SW480 (cell line): ENCODE data around the gene IFI30.
"Not testable (repeated sequence)": the region's sequence is repeated elsewhere in the genome, so short reads cannot be mapped to it uniquely, and the experiment has no call there.

ENCODE experiments used
- DNase-seq: peaks from one replicate; pipeline ENCODE4 v3.0.0-alpha.2; 2016; ENCODE audit warnings: low spot score

Gene IFI30

DNA sequence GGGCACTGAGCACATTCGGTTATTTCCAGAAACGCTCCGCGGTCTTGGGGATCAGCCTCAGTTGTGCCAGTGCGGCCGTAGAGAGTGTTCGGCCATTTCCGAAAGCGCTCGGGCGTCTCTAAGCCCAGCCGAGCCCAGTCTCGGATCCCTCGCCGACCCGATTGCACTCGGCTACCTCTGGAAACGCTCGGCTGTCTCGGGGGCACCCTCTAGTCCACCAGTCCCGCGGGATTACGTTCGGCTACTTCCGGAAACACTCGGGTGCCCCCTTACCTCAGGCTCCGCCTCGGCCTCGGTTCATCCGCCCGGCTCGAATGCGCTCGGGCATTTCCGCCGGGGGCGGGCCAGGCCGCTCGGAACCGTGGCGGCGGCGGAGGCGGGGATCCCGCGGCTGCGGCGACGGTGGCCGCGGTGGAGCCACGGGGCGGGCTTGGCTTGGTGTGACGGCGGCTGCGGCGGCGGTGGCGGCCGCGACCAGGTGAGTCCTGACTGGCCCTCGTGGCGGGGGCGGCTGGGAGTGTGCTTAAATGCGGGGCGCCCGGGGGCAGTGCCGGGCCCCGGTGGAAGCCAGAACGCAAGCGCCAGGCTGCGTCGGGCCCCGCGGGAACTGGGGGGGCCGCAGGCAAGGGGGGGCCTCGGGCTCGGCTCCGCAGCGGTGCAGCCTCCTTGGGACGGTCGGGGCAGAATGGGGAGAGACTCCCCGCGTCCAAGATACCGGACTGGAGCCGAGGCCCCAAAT, 20.6 kb upstream of the IFI30 start, which contains the start of gene PIK3R2:
Gene PIK3R2, plus strand, starts transcription at position 347 of the 739 bp plus-strand sequence. CDS start 2,717 bp downstream, outside the sequence.
- DNase-seq, result peak; percentile 98

- peak; percentile 53 for DNase-seq
These were observed 20.0 kb upstream of the IFI30 start for GRCh38 chr19:18153556-18154134.

DNA sequence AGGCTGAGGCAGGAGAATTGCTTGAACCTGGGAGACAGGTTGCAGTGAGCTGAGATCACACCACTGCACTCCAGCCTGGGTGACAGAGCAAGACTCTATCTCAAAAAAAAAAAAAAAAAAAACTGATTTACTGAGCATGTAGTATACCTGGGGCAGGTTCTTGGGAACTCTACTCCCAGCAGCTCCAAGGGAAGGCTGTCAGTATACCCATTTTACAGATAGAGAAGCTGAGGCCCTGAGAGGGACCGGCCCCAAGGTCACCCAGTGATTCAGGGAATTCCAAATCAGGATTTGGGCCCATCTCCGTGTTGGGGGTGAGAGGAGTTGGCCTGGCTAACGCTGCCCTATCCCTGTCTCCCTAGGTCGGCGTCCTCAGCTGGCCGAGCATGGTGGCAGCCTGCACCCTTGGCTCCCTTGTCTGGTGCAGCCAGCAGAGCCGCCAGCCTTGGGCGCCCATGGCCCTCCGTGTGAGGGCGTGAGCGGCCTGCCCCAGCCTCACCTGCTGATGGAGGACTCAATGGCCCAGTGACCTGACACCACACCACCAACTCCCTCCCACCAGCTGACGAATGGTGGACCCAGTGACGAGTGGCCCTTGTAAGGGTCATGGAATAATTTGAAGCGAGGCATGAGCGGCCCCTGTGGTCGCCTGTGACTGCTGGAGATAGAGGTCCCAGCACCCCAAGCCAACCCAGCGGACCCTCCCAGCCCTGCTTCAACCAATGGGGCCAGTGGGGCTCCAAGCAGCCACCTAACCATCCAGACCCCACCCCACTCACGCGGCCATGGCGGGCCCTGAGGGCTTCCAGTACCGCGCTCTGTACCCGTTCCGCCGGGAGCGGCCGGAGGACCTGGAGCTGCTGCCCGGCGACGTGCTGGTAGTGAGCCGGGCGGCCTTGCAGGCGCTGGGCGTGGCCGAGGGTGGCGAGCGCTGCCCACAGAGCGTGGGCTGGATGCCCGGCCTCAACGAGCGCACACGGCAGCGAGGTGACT, 18.2 kb upstream of the IFI30 start:
- no peak for DNase-seq

DNA sequence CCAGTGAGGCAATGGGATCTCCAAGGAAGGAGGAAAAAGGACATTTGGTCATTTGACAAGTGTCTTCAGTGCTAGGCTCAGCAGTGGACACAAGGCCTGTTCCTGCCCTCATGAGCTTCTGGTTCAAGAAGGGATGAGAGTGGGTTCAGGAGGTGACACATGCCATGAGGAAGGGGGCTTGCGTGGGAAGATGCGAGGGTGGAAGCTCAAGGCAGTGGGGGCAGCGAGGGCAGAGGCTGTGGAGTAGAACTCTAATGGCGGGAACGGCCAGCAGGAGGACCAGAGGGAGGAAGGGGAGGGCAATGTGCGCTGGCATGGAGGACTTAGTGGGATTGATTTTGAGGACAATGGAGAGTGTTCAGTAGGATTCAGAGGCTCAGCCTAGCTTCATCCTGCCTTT, 17.3 kb upstream of the IFI30 start:
- DNase-seq, result no peak

DNA sequence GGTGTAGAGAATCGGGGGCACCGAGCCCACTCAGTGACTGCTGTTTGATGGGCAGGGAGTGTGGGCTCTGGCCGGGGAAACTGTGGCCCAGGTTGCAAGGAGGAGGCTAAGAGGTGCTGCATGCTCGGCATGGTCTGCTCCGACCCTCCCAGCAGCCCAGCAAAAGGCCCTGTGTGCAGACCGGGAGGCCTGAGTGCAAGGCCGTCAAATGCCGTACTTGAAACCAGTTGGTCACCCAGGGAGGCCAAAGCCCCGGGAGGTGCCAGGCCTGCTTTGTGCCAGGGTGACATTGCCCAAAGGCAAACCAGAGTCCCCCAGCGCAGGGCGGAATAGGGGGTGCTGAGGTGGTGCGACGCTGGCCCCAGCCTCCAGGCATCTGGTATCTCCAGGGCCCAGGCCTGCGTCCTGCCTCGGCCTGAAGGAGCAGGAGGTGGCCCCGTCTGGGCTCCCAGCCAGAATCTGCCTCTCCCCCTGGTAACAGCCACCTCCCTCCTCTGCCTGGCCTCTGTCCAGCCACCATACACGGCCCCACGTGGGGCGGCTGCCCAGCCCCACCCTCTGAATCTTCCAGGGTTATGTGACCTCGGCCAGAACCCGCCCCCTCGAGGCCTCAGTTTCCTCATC, 16.7 kb upstream of the IFI30 start:
- no peak for DNase-seq

DNA sequence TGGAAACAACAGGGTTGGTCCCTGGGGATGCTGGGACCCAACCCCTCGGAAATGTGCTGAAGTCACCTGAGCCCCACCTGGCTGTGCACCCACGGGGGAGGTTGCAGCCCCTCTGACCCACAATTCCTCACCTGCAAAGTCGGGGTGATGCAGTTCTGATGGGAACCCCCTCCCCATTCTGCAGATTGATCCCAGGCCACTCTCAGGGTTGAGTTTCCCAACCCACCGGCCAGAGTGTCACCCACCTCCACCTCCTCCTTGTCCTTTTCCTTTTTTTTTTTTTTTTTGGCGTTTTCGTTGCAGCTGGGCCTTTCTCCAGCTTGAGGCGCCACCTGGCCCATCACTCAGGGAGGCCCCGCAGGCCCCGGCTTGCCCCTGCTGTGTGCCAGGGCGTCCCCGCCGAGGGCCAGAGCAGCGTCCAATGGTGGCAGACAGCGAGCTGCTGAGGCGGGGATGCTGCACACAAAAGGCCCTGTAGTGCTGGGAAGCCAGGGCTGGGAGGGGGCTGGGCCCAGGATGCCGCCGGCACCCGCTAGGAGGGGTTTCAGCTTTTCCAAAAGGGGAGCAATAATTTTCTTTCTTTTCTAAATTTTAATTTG, 16.0 kb upstream of the IFI30 start:
- no peak for DNase-seq

DNA sequence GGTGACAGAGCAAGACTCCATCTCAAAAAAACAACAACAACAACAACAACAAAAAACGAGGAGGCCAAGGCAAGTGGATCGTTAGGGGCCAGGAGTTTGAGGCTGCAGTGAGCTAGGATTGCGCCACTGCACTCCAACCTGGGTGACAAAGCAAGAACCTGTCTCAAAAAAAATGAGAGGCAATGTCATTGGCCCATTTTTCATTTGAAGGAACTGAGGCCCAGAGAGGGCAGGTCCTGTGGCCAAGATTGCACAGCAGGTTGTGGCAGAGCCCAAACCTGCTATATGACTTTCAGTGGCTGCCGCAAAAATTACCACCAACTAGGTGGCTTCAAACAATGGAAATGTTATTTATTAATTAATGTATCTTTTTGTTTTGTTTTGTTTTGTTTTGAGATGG, 15.1 kb upstream of the IFI30 start:
- DNase-seq, result no peak

GRCh38 chr19:18159059-18159616, 14.5 kb upstream of the IFI30 start:
- not testable (repeated sequence) for DNase-seq

DNA sequence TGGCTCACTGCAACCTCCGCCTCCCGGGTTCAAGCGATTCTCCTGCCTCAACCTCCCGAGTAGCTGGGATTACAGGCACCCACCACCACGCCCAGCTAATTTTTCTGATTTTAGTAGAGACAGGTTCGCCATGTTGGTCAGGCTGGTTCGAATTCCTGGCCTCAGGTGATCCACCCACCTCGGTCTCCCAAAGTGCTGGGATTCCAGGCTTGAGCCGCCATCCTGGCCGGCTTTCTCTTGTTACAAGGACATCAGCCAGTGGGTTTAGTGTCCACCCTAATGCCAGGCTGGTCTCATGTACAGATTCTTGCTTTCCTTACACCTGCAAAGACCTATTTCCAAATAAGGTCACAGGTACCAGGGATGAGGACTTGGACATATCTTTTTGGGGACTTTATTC, 13.8 kb upstream of the IFI30 start:
- no peak for DNase-seq

GRCh38 chr19:18160493-18160970, 13.1 kb upstream of the IFI30 start:
- DNase-seq, result no peak

DNA sequence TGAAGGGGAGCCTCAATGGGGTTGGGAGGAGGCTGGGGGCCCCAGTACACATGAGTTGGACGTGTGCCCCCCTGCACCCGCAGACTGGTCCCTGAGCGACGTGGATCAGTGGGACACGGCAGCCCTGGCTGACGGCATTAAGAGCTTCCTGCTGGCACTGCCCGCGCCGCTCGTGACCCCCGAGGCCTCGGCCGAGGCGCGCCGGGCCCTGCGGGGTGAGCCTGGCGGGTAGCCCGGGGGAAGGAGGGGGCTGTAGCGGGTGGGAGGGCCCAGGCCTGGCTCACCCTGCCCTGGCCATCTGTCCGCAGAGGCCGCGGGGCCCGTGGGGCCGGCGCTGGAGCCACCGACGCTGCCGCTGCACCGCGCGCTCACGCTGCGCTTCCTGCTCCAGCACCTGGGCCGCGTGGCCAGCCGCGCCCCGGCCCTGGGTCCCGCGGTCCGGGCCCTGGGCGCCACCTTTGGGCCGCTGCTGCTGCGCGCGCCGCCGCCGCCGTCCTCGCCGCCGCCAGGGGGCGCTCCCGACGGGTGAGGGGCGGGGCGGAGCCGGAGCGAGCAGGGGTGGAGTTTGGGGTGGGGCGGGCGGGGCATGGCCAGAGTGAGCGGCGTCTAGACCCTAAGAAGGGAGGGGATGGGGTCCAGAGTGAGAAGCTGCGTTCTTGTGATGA, 12.5 kb upstream of the IFI30 start:
- peak; percentile 51 for DNase-seq

DNA sequence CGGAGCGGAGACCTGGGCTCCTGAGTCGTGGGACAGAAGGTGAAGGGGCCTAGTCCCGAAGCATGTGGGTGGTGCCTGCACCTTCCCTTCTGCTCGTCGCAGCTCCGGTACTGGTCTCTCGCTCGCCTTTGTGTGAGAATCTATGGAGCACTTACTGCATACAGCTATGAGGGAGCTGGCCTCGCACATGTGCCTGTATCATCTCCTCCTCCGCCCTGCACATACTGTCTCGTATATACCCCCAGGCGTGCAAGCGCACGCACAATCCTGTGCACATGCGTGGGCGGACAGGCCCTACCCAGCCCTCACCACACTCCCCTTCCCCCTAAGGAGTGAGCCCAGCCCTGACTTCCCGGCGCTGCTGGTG, 12.0 kb upstream of the IFI30 start:
- no peak for DNase-seq

GRCh38 chr19:18164072-18164471, 9.5 kb upstream of the IFI30 start:
- DNase-seq, result no peak

DNA sequence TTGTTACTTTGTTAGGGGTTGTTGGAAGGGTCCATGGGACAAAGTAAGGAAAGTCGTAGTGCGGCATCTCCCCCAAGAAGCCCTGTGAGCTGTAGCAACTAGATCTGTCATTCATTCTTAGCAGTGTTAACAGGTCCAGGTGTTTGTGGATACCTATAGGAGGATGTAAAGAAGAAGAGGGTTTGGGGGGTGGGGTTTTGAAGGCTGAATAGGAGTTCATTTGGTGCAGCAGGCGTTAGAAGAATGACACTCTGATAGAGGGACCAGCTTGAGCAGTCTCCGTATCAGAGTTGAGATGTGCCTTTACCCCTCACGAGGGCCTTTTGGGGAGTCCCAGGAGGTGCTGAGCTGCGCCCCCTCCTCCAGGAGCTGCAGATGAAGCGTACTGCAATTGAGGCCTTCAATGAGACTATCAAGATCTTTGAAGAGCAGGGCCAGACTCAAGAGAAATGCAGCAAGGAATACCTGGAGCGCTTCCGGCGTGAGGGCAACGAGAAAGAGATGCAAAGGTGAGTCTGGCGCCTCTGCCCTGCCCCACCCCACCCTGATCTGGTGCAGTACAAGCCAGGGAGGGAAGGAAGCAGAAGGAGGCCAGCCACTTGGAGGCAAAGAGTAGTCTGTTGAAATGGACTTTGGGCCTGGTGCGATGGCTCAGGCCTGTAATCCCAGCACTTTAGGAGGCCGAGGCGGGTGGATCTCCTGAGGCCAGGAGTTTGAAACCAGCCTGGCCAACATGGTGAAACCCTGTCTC, 7.6 kb upstream of the IFI30 start:
- DNase-seq, result no peak

- no peak for DNase-seq
These were observed 6.6 kb upstream of the IFI30 start for GRCh38 chr19:18167011-18167410.

DNA sequence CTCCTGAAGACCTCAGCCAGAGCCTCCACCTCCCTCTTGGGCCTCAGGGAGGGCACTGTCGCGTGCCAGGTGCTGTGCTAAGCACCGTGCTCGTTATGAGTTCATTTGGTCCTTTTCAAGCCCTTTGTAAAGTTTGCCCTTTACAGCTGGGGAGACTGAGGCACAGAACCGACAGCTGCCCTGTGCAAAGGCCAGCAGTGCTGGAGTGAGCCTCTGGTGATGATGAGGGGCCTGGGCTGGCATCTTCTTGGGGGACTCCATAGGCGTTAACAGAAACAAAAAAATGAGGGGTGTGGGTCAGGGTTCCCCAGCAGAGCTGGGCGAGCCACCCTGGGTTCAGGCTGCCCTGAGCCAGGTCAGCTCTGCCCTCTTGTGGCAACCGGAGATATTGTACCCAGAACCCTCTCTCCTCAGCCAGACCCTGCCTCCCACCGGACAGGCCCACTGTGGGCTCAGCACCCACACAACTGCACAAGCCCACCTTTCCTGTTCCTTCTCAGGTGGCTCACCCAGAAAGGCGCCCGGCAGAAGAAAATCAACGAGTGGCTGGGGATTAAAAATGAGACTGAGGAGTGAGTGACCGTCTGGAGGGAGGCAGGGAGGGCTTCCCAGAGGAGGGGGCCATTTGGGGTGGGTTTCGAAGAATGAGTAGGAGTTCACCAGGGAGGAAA, 5.5 kb upstream of the IFI30 start:
- peak; percentile 35 for DNase-seq

- DNase-seq, result no peak
These were observed 4.8 kb upstream of the IFI30 start for GRCh38 chr19:18168673-18169381.

GRCh38 chr19:18170714-18171255, 2.8 kb upstream of the IFI30 start:
- DNase-seq, result no peak
